Measurements from ENCODE around the gene ESF1.

Gene ESF1

DNA sequence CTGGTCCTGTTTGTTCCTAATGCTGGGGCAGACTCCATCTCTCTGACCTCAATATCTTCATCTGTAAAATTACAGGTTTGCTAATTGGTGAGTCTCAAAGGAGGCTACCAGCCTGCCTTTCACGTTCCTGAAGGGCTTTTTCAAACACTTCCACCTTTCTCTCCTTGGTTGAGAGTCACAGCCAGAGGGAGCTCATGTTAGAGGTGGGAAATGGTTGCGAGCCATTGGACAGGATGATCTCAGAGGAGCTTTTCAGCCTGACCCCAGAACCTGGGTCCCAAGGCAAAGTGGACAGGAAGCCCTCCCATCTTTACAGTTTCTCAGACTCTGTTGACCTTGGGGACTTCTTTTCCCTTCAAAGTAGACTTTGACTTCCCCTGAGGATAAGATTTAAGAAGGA is 37.7 kb upstream of the ESF1 start:
- Histone ChIP-seq H3K4me3 (ENCODE audit: low read depth, low read length) (no peak overlapping the region), H3K36me3 (ENCODE audit: control insufficient read depth, insufficient read depth, low read length) (no peaks in the 10 kb centered on the region), H3K4me2 (ENCODE audit: low read length) (no peak overlapping the region), H3K4me1 (no peaks in the 10 kb centered on the region), H3K9me3 (ENCODE audit: control insufficient read depth, low read length) (no peaks in the 10 kb centered on the region), H3K79me2 (no peaks in the 10 kb centered on the region), H3K9ac (no peak overlapping the region), H3K27me3 (ENCODE audit: control insufficient read depth, insufficient read depth, low read length) (no peaks in the 10 kb centered on the region), H2AFZ (no peak overlapping the region), H3K27ac (no peak overlapping the region)
- TF ChIP-seq, protein P1, sequence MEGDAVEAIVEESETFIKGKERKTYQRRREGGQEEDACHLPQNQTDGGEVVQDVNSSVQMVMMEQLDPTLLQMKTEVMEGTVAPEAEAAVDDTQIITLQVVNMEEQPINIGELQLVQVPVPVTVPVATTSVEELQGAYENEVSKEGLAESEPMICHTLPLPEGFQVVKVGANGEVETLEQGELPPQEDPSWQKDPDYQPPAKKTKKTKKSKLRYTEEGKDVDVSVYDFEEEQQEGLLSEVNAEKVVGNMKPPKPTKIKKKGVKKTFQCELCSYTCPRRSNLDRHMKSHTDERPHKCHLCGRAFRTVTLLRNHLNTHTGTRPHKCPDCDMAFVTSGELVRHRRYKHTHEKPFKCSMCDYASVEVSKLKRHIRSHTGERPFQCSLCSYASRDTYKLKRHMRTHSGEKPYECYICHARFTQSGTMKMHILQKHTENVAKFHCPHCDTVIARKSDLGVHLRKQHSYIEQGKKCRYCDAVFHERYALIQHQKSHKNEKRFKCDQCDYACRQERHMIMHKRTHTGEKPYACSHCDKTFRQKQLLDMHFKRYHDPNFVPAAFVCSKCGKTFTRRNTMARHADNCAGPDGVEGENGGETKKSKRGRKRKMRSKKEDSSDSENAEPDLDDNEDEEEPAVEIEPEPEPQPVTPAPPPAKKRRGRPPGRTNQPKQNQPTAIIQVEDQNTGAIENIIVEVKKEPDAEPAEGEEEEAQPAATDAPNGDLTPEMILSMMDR (IDR thresholded peaks at IDR 0.05) = no peak

DNA sequence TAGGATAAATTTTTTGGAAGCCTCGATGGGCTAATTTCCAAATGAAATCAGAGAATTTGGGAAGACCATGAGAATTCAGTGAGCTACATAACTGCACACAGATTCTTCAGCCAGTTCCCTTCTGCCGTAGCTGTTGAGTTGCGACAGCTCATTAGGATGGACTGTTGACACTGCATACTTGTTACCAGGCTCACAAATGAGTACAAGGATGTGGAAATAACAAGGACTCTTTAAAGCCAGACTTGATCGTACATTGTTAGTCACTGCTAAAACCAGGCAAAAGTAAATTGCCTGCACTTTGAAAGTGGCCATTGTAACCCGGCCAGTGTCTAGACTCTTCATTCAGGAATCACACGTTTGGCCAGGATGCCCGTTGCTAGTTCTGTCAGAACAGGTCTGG is 37.2 kb upstream of the ESF1 start:
- TF ChIP-seq, protein P1 (IDR thresholded peaks at IDR 0.05) = no peak
- H3K9ac ChIP-seq = no peak overlapping the region
- no peak overlapping the region for H3K27ac ChIP-seq
- no peaks in the 10 kb centered on the region for H3K9me3 ChIP-seq (ENCODE audit: control insufficient read depth, low read length)
- no peaks in the 10 kb centered on the region for H3K27me3 ChIP-seq (ENCODE audit: control insufficient read depth, insufficient read depth, low read length)
- no peak overlapping the region for H3K4me3 ChIP-seq (ENCODE audit: low read depth, low read length)
- H3K4me2 ChIP-seq (ENCODE audit: low read length) = no peak overlapping the region
- H3K4me1 ChIP-seq = no peaks in the 10 kb centered on the region
- no peaks in the 10 kb centered on the region for H3K36me3 ChIP-seq (ENCODE audit: control insufficient read depth, insufficient read depth, low read length)
- H2AFZ ChIP-seq = no peak overlapping the region
- no peaks in the 10 kb centered on the region for H3K79me2 ChIP-seq

DNA sequence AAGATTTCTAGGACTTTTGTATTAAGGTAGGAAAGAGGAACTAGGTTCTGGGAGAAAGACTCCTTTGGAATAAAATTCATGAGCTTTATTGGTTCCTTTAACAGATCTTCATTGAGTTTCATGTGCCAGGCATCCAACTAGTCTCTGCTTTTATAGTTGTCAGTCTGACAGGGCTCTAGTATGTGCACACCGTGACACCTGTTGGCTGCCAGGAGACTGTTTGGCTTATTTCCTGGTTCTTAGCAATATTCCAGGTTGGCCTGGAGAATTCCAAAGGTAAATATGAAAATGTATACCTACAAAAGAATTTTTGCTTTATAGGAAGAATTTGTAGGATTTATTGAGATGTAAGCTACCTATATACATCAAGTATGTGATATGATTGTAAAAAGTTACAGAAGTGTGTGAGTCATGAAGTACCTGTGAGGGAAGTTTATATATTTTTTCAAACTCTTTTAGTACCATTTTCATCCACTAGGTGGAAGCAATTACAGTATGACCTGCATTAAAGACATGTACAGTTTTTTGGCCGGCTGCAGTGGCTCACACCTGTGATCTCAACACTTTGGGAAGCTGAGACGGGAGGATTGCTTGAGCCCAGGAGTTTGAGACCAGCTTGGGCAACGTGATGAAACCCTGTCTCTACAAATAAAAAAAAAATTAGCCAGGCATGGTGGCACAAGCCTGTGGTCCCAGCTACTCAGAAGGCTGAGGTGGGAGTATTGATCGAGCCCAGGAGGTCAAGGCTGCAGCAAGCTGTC is 35.3 kb upstream of the ESF1 start:
- no peaks in the 10 kb centered on the region for H3K79me2 ChIP-seq
- H3K4me3 ChIP-seq (ENCODE audit: low read depth, low read length) = no peak overlapping the region
- H3K27me3 ChIP-seq (ENCODE audit: control insufficient read depth, insufficient read depth, low read length) = no peaks in the 10 kb centered on the region
- H3K9ac ChIP-seq = no peak overlapping the region
- H3K27ac ChIP-seq = no peak overlapping the region
- H3K36me3 ChIP-seq (ENCODE audit: control insufficient read depth, insufficient read depth, low read length) = no peaks in the 10 kb centered on the region
- TF ChIP-seq, protein P1 (IDR thresholded peaks at IDR 0.05) = peak; percentile 73
- no peak overlapping the region for H2AFZ ChIP-seq
- H3K4me1 ChIP-seq = no peaks in the 10 kb centered on the region
- no peaks in the 10 kb centered on the region for H3K9me3 ChIP-seq (ENCODE audit: control insufficient read depth, low read length)
- H3K4me2 ChIP-seq (ENCODE audit: low read length) = no peak overlapping the region

DNA sequence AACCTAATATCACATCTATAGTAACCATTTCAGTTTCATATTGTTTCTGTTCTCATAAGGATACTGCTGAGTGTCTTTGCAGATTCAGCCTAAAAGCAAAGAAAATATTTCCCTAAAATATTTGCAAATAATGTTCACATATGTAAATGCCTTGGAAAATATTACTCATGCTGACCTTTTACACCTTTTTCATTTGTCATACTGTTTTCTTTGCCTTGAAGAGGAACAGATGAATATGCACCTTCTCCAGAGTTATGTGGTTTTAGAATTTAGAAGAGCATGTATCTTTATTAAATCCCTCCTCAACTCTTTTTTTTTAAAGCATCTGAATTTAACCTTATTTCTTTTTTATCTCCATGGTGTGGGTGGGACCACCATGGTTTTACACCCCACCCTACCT is 32.6 kb upstream of the ESF1 start:
- Histone ChIP-seq H3K27me3 (ENCODE audit: control insufficient read depth, insufficient read depth, low read length) (no peaks in the 10 kb centered on the region), H3K4me2 (ENCODE audit: low read length) (no peak overlapping the region), H3K4me3 (ENCODE audit: low read depth, low read length) (no peak overlapping the region), H2AFZ (no peak overlapping the region), H3K79me2 (no peaks in the 10 kb centered on the region), H3K36me3 (ENCODE audit: control insufficient read depth, insufficient read depth, low read length) (no peaks in the 10 kb centered on the region), H3K4me1 (no peaks in the 10 kb centered on the region), H3K9me3 (ENCODE audit: control insufficient read depth, low read length) (no peaks in the 10 kb centered on the region), H3K27ac (no peak overlapping the region), H3K9ac (no peak overlapping the region)
- TF ChIP-seq, protein P1 (IDR thresholded peaks at IDR 0.05) = no peak

DNA sequence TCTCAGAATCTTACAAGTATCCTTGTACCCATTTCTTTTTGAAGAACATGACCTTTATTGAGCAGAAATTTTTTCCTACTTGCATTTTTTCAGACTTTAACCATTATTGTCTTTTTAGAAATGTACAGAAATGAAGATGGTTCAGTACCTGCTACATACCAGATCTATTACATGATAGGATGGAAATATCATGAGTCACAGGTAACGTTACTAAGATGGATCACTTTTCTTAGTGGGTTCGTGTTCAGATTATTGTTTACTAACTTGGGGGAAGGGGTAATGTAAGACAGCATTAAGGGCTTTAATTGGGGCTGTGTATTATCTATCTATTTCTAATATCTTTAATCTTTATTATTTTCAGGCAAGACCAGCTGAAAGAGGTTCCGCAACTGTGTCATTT is 32.0 kb upstream of the ESF1 start:
- TF ChIP-seq, protein P1 (IDR thresholded peaks at IDR 0.05) = no peak
- Histone ChIP-seq H3K9ac (no peak overlapping the region), H3K27ac (no peak overlapping the region), H3K4me1 (no peaks in the 10 kb centered on the region), H2AFZ (no peak overlapping the region), H3K9me3 (ENCODE audit: control insufficient read depth, low read length) (no peaks in the 10 kb centered on the region), H3K36me3 (ENCODE audit: control insufficient read depth, insufficient read depth, low read length) (no peaks in the 10 kb centered on the region), H3K79me2 (no peaks in the 10 kb centered on the region), H3K4me2 (ENCODE audit: low read length) (no peak overlapping the region), H3K27me3 (ENCODE audit: control insufficient read depth, insufficient read depth, low read length) (no peaks in the 10 kb centered on the region), H3K4me3 (ENCODE audit: low read depth, low read length) (no peak overlapping the region)
